Activated CD4-positive, alpha-beta T cell treated with anti-CD3 and anti-CD28 coated beads, Interleukin-2, amount 50 U/mL, for 1 hour (primary cell): ENCODE data around the gene FER1L5.
A peak's percentile ranks its signal among the peaks of the same experiment; 100 is the strongest.

Experiments used
- DNase-seq: peaks from one replicate; pipeline ENCODE4 v3.0.0-alpha.2; 2020

FER1L5 gene

DNA sequence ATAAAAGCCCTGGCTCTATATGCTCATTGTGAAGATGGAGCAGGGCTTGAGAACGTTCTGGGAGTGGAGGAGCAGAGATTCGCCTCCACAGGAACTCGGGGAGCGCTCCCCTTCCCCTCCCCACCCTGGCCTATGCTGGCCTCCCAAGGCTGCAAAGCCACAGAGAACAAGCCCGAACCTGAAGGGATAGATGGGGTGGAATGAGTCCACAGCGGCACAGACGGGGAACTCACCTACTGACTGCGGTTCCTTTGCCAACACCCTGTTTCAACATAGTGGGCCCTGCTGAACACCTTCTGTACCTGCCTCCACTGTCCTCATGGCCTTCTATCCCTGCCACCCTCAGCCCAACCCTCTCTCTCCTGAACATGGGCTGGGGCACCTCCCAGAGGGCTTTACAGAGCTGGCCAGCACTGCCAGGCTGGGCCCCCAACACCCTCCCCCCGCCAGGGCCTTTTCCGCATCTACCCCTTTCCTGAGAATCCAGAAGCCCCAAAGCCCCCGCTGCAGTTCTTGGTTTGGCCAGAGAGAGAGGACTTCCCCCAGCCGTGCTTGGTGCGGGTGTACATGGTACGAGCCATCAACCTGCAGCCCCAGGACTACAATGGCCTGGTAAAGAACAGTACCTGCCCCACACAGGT lies 55.8 kb downstream of the FER1L5 start:
- no peak for DNase-seq

DNA sequence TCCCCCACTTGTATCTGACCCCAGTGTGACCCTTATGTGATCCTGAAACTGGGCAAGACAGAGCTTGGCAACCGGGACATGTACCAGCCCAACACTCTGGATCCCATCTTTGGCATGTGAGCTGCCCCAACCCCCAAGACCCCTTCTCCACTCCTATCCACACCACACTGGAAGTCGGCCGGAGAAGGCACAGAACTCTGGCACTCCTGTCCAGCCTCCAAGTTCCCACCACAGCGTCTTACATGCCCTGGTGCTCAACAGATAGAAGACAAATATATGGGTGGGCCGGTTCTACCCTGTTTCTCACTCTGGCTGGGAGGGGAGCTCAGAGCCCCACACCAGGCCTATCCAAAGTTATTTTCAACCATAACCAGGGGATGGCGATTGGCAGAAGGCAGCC lies 56.5 kb downstream of the FER1L5 start:
- no peak for DNase-seq

DNA sequence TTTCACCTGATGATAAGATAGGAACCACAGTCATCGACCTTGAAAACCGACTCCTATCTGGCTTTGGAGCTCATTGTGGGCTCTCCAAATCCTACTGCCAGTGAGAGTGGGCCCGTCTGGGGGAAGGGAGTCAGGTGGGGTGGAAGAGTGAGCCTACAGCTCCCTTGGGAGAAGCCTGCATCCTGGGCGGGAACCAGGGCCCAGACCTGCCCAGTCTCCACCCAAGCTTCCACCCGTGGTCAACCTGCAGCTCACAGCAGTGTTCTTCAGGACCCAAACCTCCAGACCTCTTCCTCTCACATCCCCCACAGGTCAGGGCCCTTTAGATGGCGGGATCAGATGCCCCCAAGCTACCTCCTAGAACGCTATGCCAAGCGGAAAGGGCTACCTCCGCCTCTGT lies 57.1 kb downstream of the FER1L5 start:
- no peak for DNase-seq

DNA sequence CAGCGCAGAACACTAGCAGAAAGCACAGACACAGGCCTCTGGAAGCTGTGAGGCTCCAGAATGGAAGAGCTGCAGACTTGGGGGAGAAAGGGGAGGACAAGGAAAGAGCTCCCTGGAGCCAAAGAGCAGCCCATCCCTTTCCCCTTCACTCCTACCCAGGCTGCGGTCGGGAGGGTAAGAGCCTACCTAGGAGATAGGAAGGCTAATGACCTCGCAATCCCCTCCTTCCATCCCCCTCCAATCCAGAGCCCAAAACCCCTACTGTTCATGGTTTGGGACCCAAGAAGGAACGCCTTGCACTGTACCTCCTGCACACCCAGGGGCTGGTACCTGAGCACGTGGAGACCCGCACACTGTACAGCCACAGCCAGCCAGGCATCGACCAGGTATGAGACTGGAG lies 57.5 kb downstream of the FER1L5 start:
- DNase-seq = no peak

DNA sequence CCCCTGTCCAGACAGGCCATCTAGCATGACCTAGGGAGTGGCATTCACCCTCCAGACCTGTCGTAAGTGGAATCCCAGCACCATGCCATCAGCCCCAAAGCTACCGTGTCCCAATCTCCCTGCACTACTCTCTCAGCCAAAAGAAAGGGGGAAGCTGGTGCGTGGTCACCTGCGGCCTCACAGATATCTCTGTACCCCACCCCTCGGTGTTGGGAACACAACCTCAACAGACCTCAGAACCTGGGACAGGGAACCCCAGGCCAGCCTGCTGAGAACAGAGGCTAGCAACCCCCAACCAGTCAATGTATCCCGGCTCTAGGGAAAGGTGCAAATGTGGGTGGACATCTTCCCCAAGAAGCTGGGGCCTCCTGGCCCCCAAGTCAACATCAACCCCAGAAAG lies 59.1 kb downstream of the FER1L5 start:
- DNase-seq = no peak

GRCh38 chr2:96702098-96702785 lies 59.7 kb downstream of the FER1L5 start:
- no peak for DNase-seq

DNA sequence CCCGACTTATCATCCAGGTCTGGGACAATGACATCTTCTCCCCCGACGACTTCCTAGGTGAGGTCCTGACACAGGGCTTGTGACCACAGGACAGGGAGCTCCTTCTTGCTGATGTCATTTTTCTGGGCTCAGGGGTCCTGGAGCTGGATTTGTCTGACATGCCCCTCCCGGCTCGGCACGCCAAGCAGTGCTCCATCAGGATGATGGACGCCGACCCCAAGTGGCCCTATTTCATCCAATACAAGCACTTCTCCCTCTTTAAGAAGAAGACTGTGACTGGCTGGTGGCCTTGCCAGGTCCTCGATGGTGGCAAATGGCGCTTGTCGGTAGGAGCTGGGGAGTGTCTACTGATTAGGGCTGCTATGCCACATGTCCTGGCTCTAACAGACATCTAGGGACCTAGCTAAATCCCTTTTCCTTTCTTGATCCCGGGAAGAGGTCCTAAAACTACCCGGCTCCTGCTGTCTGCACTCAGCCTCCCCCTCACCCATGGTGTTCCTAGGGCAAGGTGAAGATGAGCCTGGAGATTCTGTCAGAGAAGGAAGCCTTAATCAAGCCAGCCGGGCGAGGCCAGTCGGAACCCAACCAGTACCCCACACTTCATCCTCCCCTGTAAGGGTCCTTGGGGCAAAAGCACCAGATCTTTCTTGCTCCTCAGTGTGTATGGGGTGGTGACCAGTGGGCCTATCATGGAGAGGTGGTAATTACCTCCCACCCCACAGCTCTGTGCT lies 60.6 kb downstream of the FER1L5 start:
- DNase-seq = no peak

DNA sequence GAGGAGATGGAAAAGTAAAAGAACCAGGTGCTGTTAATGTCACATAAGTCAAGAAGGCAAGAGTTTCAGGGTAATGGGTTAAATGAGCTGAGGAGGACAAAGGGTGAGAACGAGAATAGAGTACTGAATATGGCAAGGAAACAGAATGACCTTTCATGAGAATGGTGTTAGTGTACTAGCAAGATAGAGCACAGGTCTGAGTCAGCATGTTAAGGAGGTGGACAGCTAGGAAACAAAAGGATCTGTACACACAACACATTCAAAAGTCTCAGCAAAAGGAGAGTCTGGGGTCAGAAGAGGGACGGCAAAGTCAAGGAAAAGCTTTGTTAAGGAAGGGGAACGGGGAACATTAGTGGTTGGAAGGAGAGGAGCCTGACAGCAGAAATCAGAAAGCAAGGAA lies 68.4 kb downstream of the FER1L5 start:
- DNase-seq = no peak

DNA sequence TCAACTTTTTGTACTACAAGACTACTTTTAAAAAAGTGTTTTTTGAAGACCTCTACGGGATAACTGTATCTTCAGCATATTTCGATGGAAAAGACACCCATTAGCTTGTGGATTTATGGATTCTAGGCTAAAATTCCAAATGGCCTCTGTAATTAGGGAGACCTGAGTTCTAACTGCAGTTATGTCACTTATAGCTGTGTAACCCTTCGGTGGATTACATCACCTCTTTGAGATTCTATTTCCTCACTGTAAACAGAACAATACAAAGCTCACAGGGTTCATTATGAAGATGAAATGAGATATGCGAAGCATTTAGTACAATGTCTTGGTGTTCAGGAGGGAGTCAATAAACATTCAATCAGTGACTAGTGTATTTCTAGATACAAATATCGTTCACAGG lies 73.1 kb downstream of the FER1L5 start:
- no peak for DNase-seq

DNA sequence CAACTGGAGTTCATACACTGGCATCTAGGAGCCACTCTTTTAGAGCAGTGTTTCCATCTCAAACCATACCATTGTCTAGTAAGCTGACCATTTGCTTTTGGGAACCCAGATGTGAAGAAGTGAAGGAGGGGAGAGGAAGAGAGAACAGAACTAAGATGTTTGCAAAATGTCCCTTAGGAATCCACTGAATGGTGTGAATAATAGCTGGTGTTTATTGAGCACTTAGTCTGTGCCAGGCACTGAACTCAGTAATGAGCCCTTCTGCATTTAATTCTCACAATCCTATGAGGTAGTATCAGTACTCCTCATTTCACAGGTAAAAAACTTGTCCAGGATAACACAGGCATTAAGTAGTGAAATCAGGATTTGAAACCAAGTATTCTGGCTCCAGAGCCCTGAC lies 73.8 kb downstream of the FER1L5 start:
- no peak for DNase-seq

- DNase-seq = no peak
These were observed 83.6 kb downstream of the FER1L5 start for GRCh38 chr2:96726131-96726530.

- no peak for DNase-seq
These were observed 84.9 kb downstream of the FER1L5 start for GRCh38 chr2:96727431-96727830.

DNA sequence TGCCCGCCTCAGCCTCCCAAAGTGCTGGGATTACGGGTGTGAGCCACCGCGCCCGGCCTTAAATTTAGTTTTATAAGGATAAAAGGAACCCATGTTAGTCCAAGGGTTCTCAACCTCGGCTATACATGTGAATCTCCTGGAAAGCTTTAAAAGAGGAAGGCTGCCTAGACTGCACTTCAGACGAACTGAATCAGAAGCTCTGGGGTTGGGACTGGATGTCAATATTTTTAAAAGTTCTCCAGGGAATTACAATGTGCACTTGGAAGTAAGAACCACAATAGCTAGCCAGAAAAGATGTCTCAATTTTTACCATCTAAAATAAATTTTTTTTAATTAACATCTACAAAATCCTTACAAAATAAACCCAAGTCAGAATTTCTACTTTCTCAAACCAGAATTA lies 87.2 kb downstream of the FER1L5 start:
- no peak for DNase-seq

GRCh38 chr2:96730212-96730611 lies 87.6 kb downstream of the FER1L5 start:
- no peak for DNase-seq

DNA sequence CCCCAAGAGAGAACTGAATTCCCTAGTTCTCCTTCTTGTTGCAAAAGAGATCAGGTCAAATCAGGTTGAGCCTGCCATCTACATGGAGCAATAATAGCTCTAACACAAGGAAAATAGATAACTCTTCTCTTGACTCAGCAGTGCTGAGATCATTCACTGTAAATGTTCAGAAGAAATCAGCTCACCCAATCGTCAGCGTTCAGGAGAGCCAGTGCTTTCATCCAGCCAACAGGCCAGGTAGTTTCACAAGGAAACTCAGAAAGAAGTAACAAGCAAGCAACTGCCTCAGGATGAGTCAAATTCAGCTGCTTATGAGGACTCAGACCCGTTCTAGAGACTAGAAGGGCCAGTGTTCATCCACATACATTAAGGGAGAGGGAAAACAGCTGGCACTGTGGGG lies 91.4 kb downstream of the FER1L5 start:
- no peak for DNase-seq

DNA sequence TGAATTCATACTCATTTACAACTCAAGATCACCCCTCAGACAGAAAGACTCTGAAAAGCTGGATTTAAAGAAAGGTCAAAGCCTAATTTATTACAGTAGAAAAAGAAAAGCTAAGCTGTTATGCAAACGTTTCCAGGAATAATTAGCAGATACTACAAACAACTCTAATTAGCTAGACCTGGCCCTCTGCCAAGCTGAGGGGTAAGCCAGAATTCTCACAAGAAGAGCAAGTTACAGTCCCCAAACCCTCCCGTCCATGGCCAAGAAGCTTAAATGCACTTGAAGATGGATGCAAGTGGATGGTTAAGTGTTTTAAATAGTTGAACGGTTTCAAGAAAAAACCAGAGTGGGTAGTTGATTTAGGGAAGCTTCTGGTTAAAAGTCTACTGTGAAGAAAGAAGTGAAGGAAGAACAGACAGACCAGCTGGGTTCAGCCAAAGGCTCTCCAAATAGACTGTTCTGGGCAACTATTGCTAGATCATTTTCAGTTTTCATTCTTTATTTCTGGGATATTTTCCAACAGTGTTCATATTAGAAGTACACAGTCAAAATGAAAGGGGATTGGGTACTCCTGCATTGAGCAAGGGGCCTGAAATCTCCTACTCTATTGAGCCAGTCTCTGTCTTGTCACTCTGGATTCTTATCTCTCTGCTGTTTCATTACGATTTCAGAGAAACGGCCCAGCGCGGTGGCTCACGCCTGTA lies 92.5 kb downstream of the FER1L5 start:
- DNase-seq = no peak

DNA sequence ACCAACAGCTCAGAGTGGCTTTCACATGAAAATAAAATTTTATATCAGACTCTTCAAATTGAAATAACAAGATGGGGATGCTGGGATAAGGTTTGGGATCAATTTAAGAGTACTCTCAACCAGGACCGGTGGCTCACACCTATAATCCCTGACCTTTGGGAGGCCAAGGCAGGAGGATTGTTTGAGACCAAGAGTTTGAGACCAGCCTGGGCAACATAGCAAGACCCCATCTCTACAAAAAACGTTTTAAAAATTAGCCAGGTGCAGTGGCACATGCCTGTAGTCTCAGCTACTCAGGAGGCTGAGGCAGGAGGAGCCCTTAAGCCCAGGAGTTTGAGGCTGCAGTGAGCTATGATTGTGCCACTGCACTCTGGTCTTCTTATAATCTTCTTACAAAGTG lies 94.7 kb downstream of the FER1L5 start:
- no peak for DNase-seq

DNA sequence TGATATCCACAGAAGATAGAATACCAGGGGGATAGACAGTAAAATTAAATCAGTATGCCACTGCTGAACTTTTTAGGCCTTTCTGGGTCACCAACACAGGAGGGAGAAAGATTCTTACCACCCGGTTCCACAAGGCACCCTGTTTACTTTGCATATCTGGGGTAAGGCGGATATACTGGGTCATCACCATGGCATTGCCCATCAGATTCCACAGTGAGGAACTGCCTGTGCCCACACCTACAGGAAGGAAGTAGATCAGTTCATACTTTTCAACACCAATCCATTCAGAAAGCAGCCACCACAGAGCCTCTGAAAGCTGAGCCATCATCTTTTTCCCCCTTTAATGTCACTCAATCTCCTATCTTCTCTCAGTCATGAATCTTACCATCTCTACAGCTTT lies 95.3 kb downstream of the FER1L5 start:
- DNase-seq = no peak

DNA sequence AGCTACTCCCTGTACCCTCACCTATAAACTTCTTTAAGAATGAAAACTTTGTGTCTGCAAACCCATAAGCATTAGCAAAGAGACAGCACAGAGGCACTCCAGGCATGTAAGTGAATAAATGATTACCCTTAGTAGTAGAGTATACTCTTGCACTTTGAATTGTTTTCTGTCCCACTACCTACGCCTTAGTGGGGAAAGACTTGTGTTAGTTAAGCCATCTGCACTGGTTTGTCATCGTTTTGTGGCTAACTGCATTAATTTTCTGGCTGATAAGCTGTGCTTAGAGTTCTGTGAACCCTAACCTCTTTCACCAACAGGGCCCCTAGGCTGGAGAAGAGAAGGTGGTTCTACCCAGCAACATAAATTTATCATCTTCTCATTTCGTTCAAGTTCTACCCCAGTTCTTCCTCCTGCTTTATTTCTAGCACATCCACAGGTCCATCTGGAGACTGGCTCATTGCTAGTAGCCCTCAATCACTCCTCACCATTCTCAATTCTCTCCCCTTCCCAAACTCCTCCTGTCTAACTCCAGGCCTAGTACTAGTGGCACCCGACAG lies 96.6 kb downstream of the FER1L5 start:
- no peak for DNase-seq

- peak; percentile 94 for DNase-seq
These were observed 97.3 kb downstream of the FER1L5 start, which contains the start of gene LMAN2L for GRCh38 chr2:96739633-96740428. Gene LMAN2L (minus strand): TSS chr2:96740064. CDS start chr2:96740040, 24 bp downstream.

DNA sequence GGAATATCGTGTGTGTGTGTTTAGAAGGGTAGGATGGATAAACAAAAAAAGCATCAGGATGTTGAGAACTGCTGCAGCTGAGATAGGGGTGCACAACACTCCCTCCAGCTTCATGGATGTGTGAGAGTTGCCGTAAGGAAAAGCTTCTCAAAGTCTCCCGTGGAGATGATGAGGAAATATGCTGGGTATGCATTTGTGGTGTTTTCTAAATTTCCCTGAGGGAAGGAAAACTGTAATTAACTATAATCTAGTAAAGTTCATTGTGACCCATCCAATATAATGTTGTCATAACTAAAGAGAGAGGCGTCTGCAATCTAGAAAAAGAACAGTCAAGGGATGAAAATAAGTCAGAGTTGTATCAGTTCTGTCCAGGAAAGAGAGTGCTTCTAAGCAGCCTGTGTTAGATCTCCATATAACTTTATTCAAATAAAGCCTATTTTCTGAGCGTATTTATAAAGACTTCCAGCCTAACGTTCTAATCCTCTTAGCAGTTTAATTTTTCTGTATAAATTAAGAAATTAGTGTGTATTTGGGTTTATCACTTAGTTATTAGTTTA lies 104.6 kb downstream of the FER1L5 start:
- DNase-seq = no peak

GRCh38 chr2:96751800-96752199 lies 109.2 kb downstream of the FER1L5 start:
- no peak for DNase-seq
